Upper lobe of left lung (tissue), 6 donors: Measurements from ENCODE around the gene ZBTB46. TPM values are rescaled to one million over a fixed set of nuclear protein-coding genes. Genes with fewer than 3 reads are reported as not detected.

ENCODE experiments used
- ATAC-seq, 2 donors: fragments of 200-7000 bp; cut with Tn5 transposase; one replicate each; pipeline ENCODE4 v1.9.1; 2022; ENCODE audit warnings: mild to moderate bottlenecking in 2 of 2, moderate library complexity in 2 of 2; ENCODE audit not compliant: low FRiP score in 2 of 2
- DNase-seq, 2 donors: peaks; one replicate each; pipeline ENCODE4 v3.0.0-alpha.2; 2019 to 2020
- H3K27ac ChIP-seq, 4 donors: fragments of 200-600 bp; sonication (generic); one replicate each; pipeline ENCODE4 v1.5.1; 2016 to 2019
- H3K27me3 ChIP-seq, 4 donors: fragments of 200-600 bp; sonication (generic); one replicate each; pipeline ENCODE4 v1.5.1; 2017 to 2019
- H3K36me3 ChIP-seq, 4 donors: fragments of 200-600 bp; sonication (generic); one replicate each; pipeline ENCODE4 v1.5.1; 2016 to 2019
- H3K4me1 ChIP-seq, 4 donors: fragments of 200-600 bp; sonication (generic); one replicate each; pipeline ENCODE4 v1.5.1; 2018 to 2019
- H3K4me3 ChIP-seq, 4 donors: fragments of 200-600 bp; sonication (generic); one replicate each; pipeline ENCODE4 v1.5.1; 2017 to 2019; ENCODE audit warnings: mild to moderate bottlenecking in 2 of 4, moderate library complexity in 1 of 4
- H3K9me3 ChIP-seq, 4 donors: fragments of 200-600 bp; sonication (generic); one replicate each; pipeline ENCODE4 v1.5.1; 2018 to 2019
- EP300 ChIP-seq, 4 donors: sonication (generic); formaldehyde crosslinking; IDR thresholded peaks; one replicate each; pipeline ENCODE4 v1.5.1; 2017; ENCODE audit warnings: antibody characterized with exemption in 4 of 4, control low read depth in 2 of 4
- POLR2A ChIP-seq, 4 donors: fragments of 450-650 bp; IDR thresholded peaks; one replicate each; pipeline ENCODE4 v1.5.1; 2016 to 2017; ENCODE audit warnings: antibody characterized with exemption in 4 of 4, mild to moderate bottlenecking in 2 of 4
- POLR2AphosphoS5 ChIP-seq, 2 donors: sonication (generic); formaldehyde crosslinking; IDR thresholded peaks; one replicate each; pipeline ENCODE4 v1.5.1; 2017; ENCODE audit warnings: antibody characterized with exemption in 2 of 2
- WGBS, 2 donors: methylation state at CpG; one replicate each; pipeline ENCODE4 v1.1.5; 2017 to 2018; 5-methylcytosine and 5-hydroxymethylcytosine counted together
- small RNA-seq, 4 donors: library from RNA; depleted of rRNA; stranded (forward); fragments of <200 nt; gene quantifications; one replicate each; pipeline ENCODE3, GENCODE V24; 2016
- total RNA-seq, 6 donors: library from RNA; depleted of rRNA in 4 of 6; stranded (reverse); fragments of >200 nt in 4 of 6; gene quantifications; one replicate each; pipeline versions ENCODE4 v1.1.0 to v1.2.1, GENCODE V29; 2016 to 2021
- TF ChIP-seq, protein P1 (sequence below), 6 experiments: fragments of 450-650 bp in 4 of 6; fragments of 200-600 bp in 2 of 6; sonication (generic) in 2 of 6; IDR thresholded peaks; one replicate each; pipeline ENCODE4 v1.5.1; 2016 to 2019; ENCODE audit warnings: antibody characterized with exemption in 6 of 6
- donor health status: DM: no; HTN: no; CAD: no; lungs with moderate emphysema.
- donor health status: DM: no; HTN: yes; CAD: no; lungs with severe emphysema.

Gene ZBTB46
- total RNA-seq, 6 donors from 2014 or later: 7.6 to 25.3 (median 11.6) TPM

DNA sequence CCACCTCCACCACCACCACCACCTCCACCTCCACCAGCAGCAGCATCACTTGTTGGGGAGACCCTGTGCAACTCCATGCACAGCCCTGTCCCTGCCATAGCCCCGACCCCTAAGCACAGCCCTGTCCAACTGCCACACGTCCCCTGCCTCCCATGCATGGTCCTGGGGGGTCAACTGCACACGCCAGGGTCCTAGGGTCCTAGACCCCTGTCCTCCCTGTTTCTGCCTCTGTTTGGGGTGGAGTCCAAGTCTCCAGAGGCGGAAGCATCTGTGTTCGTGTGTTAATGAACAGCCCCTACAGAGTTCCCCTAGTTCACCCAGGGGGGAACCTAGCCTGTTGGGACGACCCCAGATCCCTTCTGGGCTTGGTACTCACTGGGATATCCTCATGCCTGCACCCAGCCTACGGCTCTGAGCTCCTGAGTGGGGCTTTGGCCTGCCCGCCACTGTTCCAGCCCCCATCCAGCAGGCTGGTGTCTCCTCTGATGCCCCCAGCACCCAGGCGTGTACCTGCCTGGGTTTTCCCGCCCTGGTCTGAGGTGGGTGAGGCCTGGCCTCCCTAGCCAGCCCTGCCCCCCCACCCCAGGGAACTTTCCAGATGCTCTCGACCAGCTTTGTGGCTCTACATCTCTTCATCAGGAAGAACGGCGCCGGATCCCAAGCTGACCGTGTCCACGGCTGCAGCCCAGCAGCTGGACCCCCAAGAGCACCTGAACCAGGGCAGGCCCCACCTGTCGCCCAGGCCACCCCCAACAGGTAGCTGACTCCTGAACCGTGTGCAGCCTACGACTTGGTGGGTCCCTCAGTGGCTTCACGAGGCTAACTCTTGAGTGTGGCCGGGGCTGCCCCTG is 137.1 kb downstream of the ZBTB46 start:
- Histone ChIP-seq H3K27ac (no peak overlapping the region), H3K9me3 (no peaks in the 10 kb centered on the region), H3K4me3 (no peak overlapping the region), H3K27me3 (no peaks in the 10 kb centered on the region), H3K36me3 (peaks cover 0 to 40% (median 4%) of the 10 kb centered on the region in 4 donors), H3K4me1 (peaks cover 36 to 64% (median 45%) of the 10 kb centered on the region in 4 donors)
- 91 to 96% methylated on average over 6 to 21 of the region's 21 CpGs for WGBS, 2 donors
- peak in 1 of 2 donors; percentile 63 for DNase-seq
- ATAC-seq: no peak
- TF ChIP-seq POLR2AphosphoS5 (IDR thresholded peaks at IDR 0.05): no peak
- TF ChIP-seq, protein P1, sequence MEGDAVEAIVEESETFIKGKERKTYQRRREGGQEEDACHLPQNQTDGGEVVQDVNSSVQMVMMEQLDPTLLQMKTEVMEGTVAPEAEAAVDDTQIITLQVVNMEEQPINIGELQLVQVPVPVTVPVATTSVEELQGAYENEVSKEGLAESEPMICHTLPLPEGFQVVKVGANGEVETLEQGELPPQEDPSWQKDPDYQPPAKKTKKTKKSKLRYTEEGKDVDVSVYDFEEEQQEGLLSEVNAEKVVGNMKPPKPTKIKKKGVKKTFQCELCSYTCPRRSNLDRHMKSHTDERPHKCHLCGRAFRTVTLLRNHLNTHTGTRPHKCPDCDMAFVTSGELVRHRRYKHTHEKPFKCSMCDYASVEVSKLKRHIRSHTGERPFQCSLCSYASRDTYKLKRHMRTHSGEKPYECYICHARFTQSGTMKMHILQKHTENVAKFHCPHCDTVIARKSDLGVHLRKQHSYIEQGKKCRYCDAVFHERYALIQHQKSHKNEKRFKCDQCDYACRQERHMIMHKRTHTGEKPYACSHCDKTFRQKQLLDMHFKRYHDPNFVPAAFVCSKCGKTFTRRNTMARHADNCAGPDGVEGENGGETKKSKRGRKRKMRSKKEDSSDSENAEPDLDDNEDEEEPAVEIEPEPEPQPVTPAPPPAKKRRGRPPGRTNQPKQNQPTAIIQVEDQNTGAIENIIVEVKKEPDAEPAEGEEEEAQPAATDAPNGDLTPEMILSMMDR (IDR thresholded peaks at IDR 0.05): no peak
- no peak for TF ChIP-seq EP300 (IDR thresholded peaks at IDR 0.05)
- no peak for TF ChIP-seq POLR2A (IDR thresholded peaks at IDR 0.05)

Small RNA genes lying within 50 kb of the gene (small RNA-seq; reads per million reads assigned to genes)
- gene LIME1 (0 reads per million in 4 donors), gene TNFRSF6B (0 reads per million in 4 donors)

Other genes starting within 250 kb of the ZBTB46 start
- gene GMEB2, start 204.2 kb downstream of the ZBTB46 start, total RNA-seq: 10 to 100 TPM; 10.1 to 12.9 (median 12.4) TPM
- gene STMN3, start 177.8 kb downstream of the ZBTB46 start, total RNA-seq: 10 to 100 TPM in 3 of 6 donors, 1 to 10 TPM in 3; 2.1 to 16.5 (median 9.1) TPM
- gene RTEL1, start 173.0 kb downstream of the ZBTB46 start, total RNA-seq: 10 to 100 TPM in 5 of 6 donors, 1 to 10 TPM in 1; 8.6 to 73.3 (median 32.5) TPM
- gene TNFRSF6B, start 134.6 kb downstream of the ZBTB46 start, total RNA-seq: 10 to 100 TPM; 13.8 to 34.8 (median 16.9) TPM
- gene ARFRP1, start 123.3 kb downstream of the ZBTB46 start, total RNA-seq: 10 to 100 TPM; 26.8 to 56.4 (median 46.3) TPM
- 10 to 100 TPM; 24.8 to 70.2 (median 36.8) TPM for gene ZGPAT, start 123.2 kb downstream of the ZBTB46 start, total RNA-seq
- gene LIME1, start 94.6 kb downstream of the ZBTB46 start, total RNA-seq: 10 to 100 TPM; 12.4 to 51.3 (median 15.3) TPM
- gene SLC2A4RG, start 91.5 kb downstream of the ZBTB46 start, total RNA-seq: 100 to 1,000 TPM in 1 of 6 donors, 10 to 100 TPM in 5; 28.8 to 106 (median 71.9) TPM
- under 1 TPM in 1 of 6 donors, not detected in 5; 0.23 TPM for gene ABHD16B, start 30.2 kb upstream of the ZBTB46 start, total RNA-seq
- gene TPD52L2, start 34.0 kb upstream of the ZBTB46 start, total RNA-seq: 100 to 1,000 TPM in 1 of 6 donors, 10 to 100 TPM in 5; 64.2 to 103 (median 79.4) TPM
- gene DNAJC5, start 63.9 kb upstream of the ZBTB46 start, total RNA-seq: 10 to 100 TPM; 44.6 to 66.0 (median 60.7) TPM
- 100 to 1,000 TPM in 1 of 6 donors, 10 to 100 TPM in 5; 23.0 to 103 (median 37.3) TPM for gene UCKL1, start 125.2 kb upstream of the ZBTB46 start, total RNA-seq
- gene ZNF512B, start 138.7 kb upstream of the ZBTB46 start, total RNA-seq: 10 to 100 TPM; 10.8 to 22.0 (median 16.3) TPM
- 1 to 10 TPM; 2.6 to 7.2 (median 4.7) TPM for gene SAMD10, start 148.4 kb upstream of the ZBTB46 start, total RNA-seq
- 100 to 1,000 TPM in 1 of 6 donors, 10 to 100 TPM in 5; 60.5 to 113 (median 68.0) TPM for gene PRPF6, start 149.9 kb upstream of the ZBTB46 start, total RNA-seq
- gene C20orf204, start 204.9 kb upstream of the ZBTB46 start, total RNA-seq: 1 to 10 TPM in 4 of 6 donors, under 1 TPM in 2; 0.44 to 2.3 (median 1.7) TPM
- gene SOX18, start 218.4 kb upstream of the ZBTB46 start, total RNA-seq: 100 to 1,000 TPM in 1 of 6 donors, 10 to 100 TPM in 4, 1 to 10 TPM in 1; 6.3 to 138 (median 37.7) TPM
- gene TCEA2, start 231.9 kb upstream of the ZBTB46 start, total RNA-seq: 10 to 100 TPM; 21.7 to 56.0 (median 28.4) TPM
- 10 to 100 TPM; 21.5 to 70.8 (median 55.6) TPM for gene RGS19, start 248.3 kb upstream of the ZBTB46 start, total RNA-seq
- gene OPRL1, start 248.8 kb upstream of the ZBTB46 start, total RNA-seq: 1 to 10 TPM; 1.7 to 3.1 (median 2.6) TPM